H1 (cell line): Measurements from ENCODE around the gene USPL1. TPM values are rescaled to one million over a fixed set of nuclear protein-coding genes. Genes with fewer than 3 reads are reported as not detected.

ENCODE experiments used
- CTCF ChIA-PET: fragments of 300-600 bp; sonication (Branson Sonifier 250); formaldehyde crosslinking; loops from one replicate; lab custom pipeline; 2021; ENCODE audit not compliant: partially characterized antibody; lab: Charles Lee
- POLR2A ChIA-PET: fragments of 300-600 bp; sonication (Branson Sonifier 250); formaldehyde crosslinking; loops from one replicate; lab custom pipeline; 2021; ENCODE audit warnings: inconsistent platforms; ENCODE audit not compliant: partially characterized antibody; lab: Charles Lee
- DNase-seq, 2 experiments: peaks; one replicate each; pipeline versions ENCODE4 v3.0.0 to v3.0.0-alpha.2; 2010 to 2022; ENCODE audit warnings: low spot score in 2 of 2, low read depth in 1 of 2, mixed read lengths in 1 of 2
- FAIRE-seq: peaks from 2 replicates; lab custom pipeline; 2011; peaks lifted over from hg19 to GRCh38; lab: Jason Lieb, UNC
- H2AFZ ChIP-seq: 2 replicates; pipeline ENCODE4 v1.8.1; 2012; ENCODE audit warnings: low read length, inconsistent platforms
- H2AK5ac ChIP-seq: 2 replicates; pipeline ENCODE4 v1.6.1; 2013; ENCODE audit warnings: low read depth, low read length
- H2BK120ac ChIP-seq: replicated peaks from 2 replicates; pipeline ENCODE3; 2013; ENCODE audit warnings: low read depth, low read length, inconsistent platforms
- H2BK12ac ChIP-seq: 2 replicates; pipeline ENCODE4 v1.6.1; 2013; ENCODE audit warnings: low read depth, low read length
- H2BK15ac ChIP-seq: 2 replicates; pipeline ENCODE4 v1.6.1; 2013; ENCODE audit warnings: low read length
- H2BK20ac ChIP-seq: 2 replicates; pipeline ENCODE4 v1.6.1; 2013; ENCODE audit warnings: low read length
- H2BK5ac ChIP-seq: 2 replicates; pipeline ENCODE4 v1.6.1; 2013; ENCODE audit warnings: low read depth, low read length
- H3K14ac ChIP-seq: 2 replicates; pipeline ENCODE4 v1.6.1; 2013; ENCODE audit warnings: inconsistent platforms; ENCODE audit not compliant: insufficient read length
- H3K18ac ChIP-seq: 2 replicates; pipeline ENCODE4 v1.6.1; 2013; ENCODE audit warnings: low read length; ENCODE audit errors: extremely low read depth
- H3K23ac ChIP-seq: 2 replicates; pipeline ENCODE4 v1.6.1; 2013; ENCODE audit warnings: inconsistent platforms; ENCODE audit not compliant: insufficient read length
- H3K23me2 ChIP-seq: 2 replicates; pipeline ENCODE4 v1.6.1; 2013; ENCODE audit warnings: low read depth, low read length
- H3K27ac ChIP-seq: 2 replicates; pipeline ENCODE4 v1.6.1; 2011; ENCODE audit warnings: low read depth, low read length, inconsistent platforms
- H3K27me3 ChIP-seq, 4 experiments: replicated peaks in 1 of 4; 1 replicate in 1 of 4; 2 replicates in 3 of 4; pipeline versions ENCODE4 v1.6.1 to v1.8.1; 2011 to 2013; ENCODE audit warnings: low read length in 3 of 4, mild to moderate bottlenecking in 3 of 4, inconsistent platforms in 2 of 4, mixed read lengths in 2 of 4, moderate library complexity in 1 of 4; ENCODE audit not compliant: control insufficient read depth in 3 of 4, insufficient read depth in 3 of 4; ENCODE audit errors: extremely low read depth in 1 of 4
- H3K36me3 ChIP-seq, 4 experiments: 2 replicates each; pipeline versions ENCODE4 v1.6.1 to v1.8.1; 2011 to 2013; ENCODE audit warnings: mild to moderate bottlenecking in 4 of 4, low read length in 3 of 4, moderate library complexity in 2 of 4, control low read depth in 1 of 4, inconsistent platforms in 1 of 4; ENCODE audit not compliant: insufficient read depth in 4 of 4, control insufficient read depth in 2 of 4
- H3K4ac ChIP-seq: replicated peaks from 2 replicates; pipeline ENCODE3; 2013; ENCODE audit warnings: low read length, low read depth, mixed read lengths, inconsistent platforms; ENCODE audit not compliant: insufficient read length
- H3K4me1 ChIP-seq, 4 experiments: replicated peaks in 1 of 4; 1 replicate in 1 of 4; 2 replicates in 3 of 4; pipeline versions ENCODE4 v1.6.1 to v1.8.1; 2011 to 2013; ENCODE audit warnings: low read length in 3 of 4, inconsistent platforms in 2 of 4, mixed read lengths in 1 of 4; ENCODE audit not compliant: insufficient read depth in 4 of 4, control insufficient read depth in 3 of 4
- H3K4me2 ChIP-seq, 2 experiments: 2 replicates each; pipeline versions ENCODE4 v1.6.1 to v1.8.1; 2011 to 2013; ENCODE audit warnings: low read depth in 2 of 2, low read length in 2 of 2, control low read depth in 1 of 2, inconsistent platforms in 1 of 2, mild to moderate bottlenecking in 1 of 2; ENCODE audit not compliant: insufficient read depth in 1 of 2
- H3K4me3 ChIP-seq, 4 experiments: fragments of 200-600, 300-600 bp in 1 of 4; sonication (generic), shearing (Covaris generic), sonication (Bioruptor Twin) in 1 of 4; 2 replicates each; pipeline versions ENCODE4 v1.5.1 to v1.8.1; 2011 to 2016; ENCODE audit warnings: low read length in 4 of 4, low read depth in 3 of 4, control low read depth in 2 of 4, inconsistent platforms in 2 of 4, mild to moderate bottlenecking in 2 of 4, mixed read lengths in 1 of 4, moderate library complexity in 1 of 4; ENCODE audit not compliant: insufficient read depth in 2 of 4; ENCODE audit errors: extremely low read depth in 1 of 4
- H3K56ac ChIP-seq: replicated peaks from 2 replicates; pipeline ENCODE3; 2013; ENCODE audit warnings: low read depth, mild to moderate bottlenecking, mixed read lengths, low read length, inconsistent platforms; ENCODE audit not compliant: insufficient read length
- H3K79me1 ChIP-seq: 2 replicates; pipeline ENCODE4 v1.6.1; 2013; ENCODE audit warnings: low read depth, low read length, control low read depth
- H3K79me2 ChIP-seq, 2 experiments: 2 replicates each; pipeline versions ENCODE4 v1.6.1 to v1.8.1; 2012 to 2013; ENCODE audit warnings: low read length in 2 of 2, mild to moderate bottlenecking in 2 of 2, inconsistent platforms in 1 of 2; ENCODE audit not compliant: insufficient read depth in 2 of 2, control insufficient read depth in 1 of 2
- H3K9ac ChIP-seq, 4 experiments: replicated peaks in 1 of 4; 1 replicate in 1 of 4; 2 replicates in 3 of 4; pipeline versions ENCODE4 v1.6.1 to v1.8.1; 2011 to 2013; ENCODE audit warnings: low read depth in 3 of 4, low read length in 3 of 4, control low read depth in 2 of 4, mild to moderate bottlenecking in 2 of 4, moderate library complexity in 2 of 4, inconsistent platforms in 1 of 4; ENCODE audit errors: extremely low read depth in 1 of 4
- H3K9me3 ChIP-seq, 2 experiments: 2 replicates each; pipeline versions ENCODE4 v1.6.1 to v1.8.1; 2012 to 2013; ENCODE audit warnings: mild to moderate bottlenecking in 2 of 2, moderate library complexity in 2 of 2, control low read depth in 1 of 2, inconsistent platforms in 1 of 2, low read depth in 1 of 2, low read length in 1 of 2, mixed read lengths in 1 of 2; ENCODE audit not compliant: insufficient read depth in 2 of 2
- H4K20me1 ChIP-seq, 2 experiments: replicated peaks in 1 of 2; 2 replicates each; pipeline versions ENCODE3 to v1.8.1; 2011 to 2013; ENCODE audit warnings: inconsistent platforms in 2 of 2, low read length in 2 of 2, mild to moderate bottlenecking in 1 of 2; ENCODE audit not compliant: insufficient read depth in 2 of 2, control insufficient read depth in 1 of 2
- H4K5ac ChIP-seq: 2 replicates; pipeline ENCODE4 v1.6.1; 2013; ENCODE audit warnings: low read length, low read depth, mixed read lengths, inconsistent platforms; ENCODE audit not compliant: insufficient read length
- H4K8ac ChIP-seq: 2 replicates; pipeline ENCODE4 v1.8.0; 2013; ENCODE audit warnings: mild to moderate bottlenecking, moderate library complexity, low read length, inconsistent platforms; ENCODE audit not compliant: insufficient read depth; ENCODE audit errors: extremely low read depth
- H4K91ac ChIP-seq: replicated peaks from 2 replicates; pipeline ENCODE3; 2013; ENCODE audit warnings: low read length, mixed read lengths, inconsistent platforms; ENCODE audit not compliant: insufficient read length
- EP300 ChIP-seq, 2 experiments: IDR thresholded peaks; 1 replicate in 1 of 2; 2 replicates in 1 of 2; pipeline ENCODE4 v1.6.1; 2011 to 2012; ENCODE audit warnings: low read depth in 2 of 2, low read length in 2 of 2, mild to moderate bottlenecking in 2 of 2, borderline replicate concordance in 1 of 2, inconsistent platforms in 1 of 2, moderate library complexity in 1 of 2
- KDM5A ChIP-seq: fragments of 200-600 bp; IDR thresholded peaks from 2 replicates; pipeline ENCODE4 v1.7.1; 2012; ENCODE audit warnings: mild to moderate bottlenecking, low read length, inconsistent platforms, mixed read lengths
- PHF8 ChIP-seq: fragments of 200-600 bp; sonication (generic); conservative IDR thresholded peaks from 2 replicates; pipeline ENCODE4 v1.7.1; 2012; ENCODE audit warnings: low read depth, mild to moderate bottlenecking, inconsistent platforms, low read length, moderate library complexity
- POLR2A ChIP-seq, 2 experiments: IDR thresholded peaks; 1 replicate in 1 of 2; 2 replicates in 1 of 2; pipeline ENCODE4 v1.6.1; 2011; ENCODE audit warnings: low read depth in 2 of 2, low read length in 2 of 2, mild to moderate bottlenecking in 2 of 2; ENCODE audit errors: control extremely low read depth in 1 of 2
- POU5F1 ChIP-seq: IDR thresholded peaks from 2 replicates; pipeline ENCODE4 v1.6.1; 2011; ENCODE audit warnings: low read depth, mild to moderate bottlenecking, low read length, moderate library complexity
- RAD21 ChIP-seq, 2 experiments: IDR thresholded peaks in 1 of 2; conservative IDR thresholded peaks in 1 of 2; 2 replicates each; pipeline ENCODE4 v1.6.1; 2011; ENCODE audit warnings: low read depth in 2 of 2, low read length in 2 of 2, improper control_type of control experiment in 1 of 2, inconsistent platforms in 1 of 2, mild to moderate bottlenecking in 1 of 2, moderate library complexity in 1 of 2
- RFX5 ChIP-seq: IDR thresholded peaks from 2 replicates; pipeline ENCODE4 v1.6.1; 2011; ENCODE audit warnings: low read depth, low read length, improper control_type of control experiment, borderline replicate concordance
- SAP30 ChIP-seq: fragments of 300-600 bp; sonication (generic); IDR thresholded peaks from 2 replicates; pipeline ENCODE4 v1.7.1; 2012; ENCODE audit warnings: low read length, moderate library complexity, mild to moderate bottlenecking, inconsistent platforms; ENCODE audit not compliant: insufficient read depth, insufficient replicate concordance
- SIRT6 ChIP-seq: IDR thresholded peaks from one replicate; pipeline ENCODE4 v1.7.1; 2012; ENCODE audit warnings: low read length, inconsistent platforms
- SIX5 ChIP-seq: IDR thresholded peaks from 2 replicates; pipeline ENCODE4 v1.6.1; 2011; ENCODE audit warnings: mild to moderate bottlenecking, low read depth, low read length
- TAF1 ChIP-seq: IDR thresholded peaks from 2 replicates; pipeline ENCODE4 v1.6.1; 2011; ENCODE audit warnings: mild to moderate bottlenecking, low read depth, low read length
- WGBS, 2 experiments: shearing (Covaris generic) in 1 of 2; methylation state at CpG; one replicate each; pipeline versions ENCODE4 v1.1.6 to v1.1.7; 2013 to 2015; ENCODE audit warnings: low lambda C conversion rate in 2 of 2, mixed read lengths in 2 of 2, inconsistent platforms in 1 of 2, low coverage in 1 of 2, missing lambda C conversion rate in 1 of 2; ENCODE audit not compliant: insufficient replicate concordance in 2 of 2, insufficient coverage in 1 of 2, insufficient read length in 1 of 2; ENCODE audit errors: extremely low coverage in 1 of 2, missing lambda C conversion rate in 1 of 2; 5-methylcytosine and 5-hydroxymethylcytosine counted together
- polyA plus RNA-seq, 7 experiments: library from polyadenylated mRNA; depleted of rRNA in 3 of 7; stranded (reverse) in 5 of 7; unstranded in 2 of 7; fragments of >200 nt in 5 of 7; fragments of 200-250 nt in 2 of 7; gene quantifications; 1 replicate in 5 of 7; 2 replicates in 1 of 7; 4 replicates in 1 of 7; pipeline versions ENCODE4 v1.2.1 to v1.2.3, GENCODE V29; 2011 to 2013; ENCODE audit warnings: missing spikeins in 2 of 7, mixed read lengths in 2 of 7
- total RNA-seq: library from RNA; stranded (reverse); fragmentation: NEBNext Ultra II Directional; extraction: Animal tissue kit (Norgen Biotek cat#: 25700); gene quantifications from 2 replicates; pipeline ENCODE4 v1.2.1, GENCODE V29; 2021

USPL1 gene
- total and polyA plus RNA-seq, 2 of the 8 experiments (the other 6 are each of a cell fraction or from before 2014, with no cell fraction given) = 6.3 to 17.1 TPM

DNA sequence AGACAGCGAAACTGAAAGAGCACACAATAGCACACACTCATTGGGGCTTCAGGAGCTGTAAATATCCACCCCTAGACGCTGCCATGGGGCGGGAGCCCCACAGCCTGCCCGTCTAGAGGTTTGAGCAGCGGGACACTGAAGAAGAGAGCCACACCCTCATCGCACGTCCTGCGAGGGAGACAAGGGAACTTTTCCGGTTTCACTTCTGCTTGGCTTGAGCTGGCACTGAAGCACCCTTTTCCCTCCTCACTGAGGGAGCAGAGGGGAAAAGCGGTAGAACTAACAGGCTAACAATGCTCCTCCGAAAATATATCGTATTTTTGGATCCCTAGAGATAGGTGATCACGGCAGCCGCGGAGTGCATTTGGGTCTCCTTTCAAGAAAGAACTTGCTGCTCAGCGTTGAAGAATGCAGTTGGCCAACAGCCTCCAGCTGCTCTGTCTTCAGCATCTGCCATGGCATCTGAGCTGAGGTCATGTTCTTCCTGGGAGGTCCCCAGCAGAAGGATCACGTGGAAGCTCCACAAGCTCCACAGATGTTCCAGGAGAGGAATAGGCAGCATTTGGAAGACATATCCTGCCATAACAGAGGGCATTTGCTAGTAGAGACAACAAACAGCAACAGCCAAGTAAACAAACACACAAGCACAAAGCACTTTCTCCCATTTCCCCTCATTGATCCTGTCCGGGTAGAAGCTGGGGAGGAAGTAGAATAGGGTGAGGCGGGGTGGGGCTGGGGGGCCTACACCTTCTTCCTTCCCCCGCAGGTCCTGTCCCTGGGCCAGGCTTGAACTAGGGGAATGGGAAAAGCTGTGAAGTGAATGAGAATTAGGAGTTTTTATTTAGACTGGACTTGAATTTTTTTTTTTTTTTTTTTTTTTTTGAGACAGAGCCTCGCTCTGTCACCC lies 72.8 kb downstream of the USPL1 start:
- DNase-seq (no peak), FAIRE-seq (no peak)
- Histone ChIP-seq H3K4me1 (no peaks in the 10 kb centered on the region), H3K4me2 (no peak overlapping the region), H2BK120ac (no peak overlapping the region), H4K5ac (no peak overlapping the region), H3K14ac (no peak overlapping the region), H2BK20ac (no peak overlapping the region), H4K8ac (no peak overlapping the region; the same call in 1 of the 2 replicates), H4K20me1 (no peaks in the 10 kb centered on the region), H4K91ac (no peak overlapping the region), H3K27ac (no peak overlapping the region), H3K9me3 (no peaks in the 10 kb centered on the region), H3K4ac (no peak overlapping the region), H3K4me3 (no peak overlapping the region), H3K23me2 (no peaks in the 10 kb centered on the region), H2AK5ac (no peak overlapping the region), H3K36me3 (no peaks in the 10 kb centered on the region), H2BK12ac (no peak overlapping the region), H2BK15ac (no peak overlapping the region), H3K23ac (no peak overlapping the region), H3K27me3 (no peaks in the 10 kb centered on the region), H3K56ac (no peak overlapping the region), H3K18ac (no peak overlapping the region), H3K79me2 (no peaks in the 10 kb centered on the region), H2BK5ac (no peak overlapping the region), H2AFZ (peak overlapping the region; percentile 40; the same call in 1 of the 2 replicates), H3K79me1 (no peaks in the 10 kb centered on the region), H3K9ac (no peak overlapping the region)
- ChIA-PET POLR2A (interaction anchor here (0.6 kb wide), 1 partner anchor 7 kb away, joined by 3 read pairs; no protein-coding TSS in a partner anchor), CTCF (interaction anchor here (0.6 to 1.3 kb wide), 6 partner anchors 9 to 1389 kb away, joined by 3 to 5 read pairs (median 3); no protein-coding TSS in a partner anchor)
- WGBS, 2 experiments = 91% methylated on average over 21 of the region's 21 CpGs; no CpG with 5 or more reads in 1 of the 2 experiments
- TF ChIP-seq POLR2A (IDR thresholded peaks at IDR 0.05; ENCODE audit: control extremely low read depth in 1 of 2, low read depth in 2 of 2, low read length in 2 of 2) = no peak
- TF ChIP-seq POU5F1 = no peak
- no peak for TF ChIP-seq RAD21 (IDR thresholded peaks at IDR 0.05 in 1 of 2, conservative IDR thresholded peaks at IDR 0.05 in 1 of 2; ENCODE audit: low read depth in 2 of 2, low read length in 2 of 2)
- no peak for TF ChIP-seq PHF8
- no peak for TF ChIP-seq RFX5
- no peak for TF ChIP-seq SIRT6
- no peak for TF ChIP-seq EP300 (IDR thresholded peaks at IDR 0.05; ENCODE audit: borderline replicate concordance in 1 of 2, low read depth in 2 of 2, low read length in 2 of 2)
- TF ChIP-seq SIX5 = no peak
- no peak for TF ChIP-seq KDM5A
- TF ChIP-seq TAF1 = no peak
- no peak for TF ChIP-seq SAP30
